NK-92 (cell line): ENCODE data around the gene PAWR.
"Not testable (repeated sequence)": the region's sequence is repeated elsewhere in the genome, so short reads cannot be mapped to it uniquely, and the experiment has no call there.

Experiments
- DNase-seq: peaks from one replicate; lab custom pipeline; 2025; ENCODE audit not compliant: unreplicated experiment; lab: John Stamatoyannopoulos, UW

PAWR gene

DNA sequence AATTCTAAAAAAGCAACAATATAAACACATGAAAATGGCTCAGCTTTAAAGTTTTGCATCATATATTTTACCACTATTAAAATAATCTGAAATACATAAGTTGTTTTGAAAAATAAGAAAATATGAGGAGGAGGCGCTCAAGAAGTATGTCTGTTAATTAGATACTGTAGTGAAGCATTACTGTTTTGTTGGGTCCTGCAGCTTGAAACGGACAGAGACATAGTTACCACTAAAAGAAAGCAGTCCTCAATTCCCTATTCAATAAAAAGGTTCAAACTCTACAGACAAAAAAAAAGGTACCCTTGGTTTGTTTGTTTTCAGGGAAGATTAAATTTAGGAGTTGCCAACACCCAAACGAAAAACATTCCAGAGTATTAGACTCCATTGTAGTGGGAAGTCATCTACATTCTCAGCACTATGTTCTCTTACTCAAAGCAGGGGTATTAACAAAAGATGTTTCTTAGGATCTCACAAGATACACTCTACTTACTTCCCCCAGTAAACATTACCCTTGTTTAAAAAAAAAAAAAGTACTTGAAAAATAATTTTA lies 3.0 kb downstream of the PAWR start:
- no peak for DNase-seq

DNA sequence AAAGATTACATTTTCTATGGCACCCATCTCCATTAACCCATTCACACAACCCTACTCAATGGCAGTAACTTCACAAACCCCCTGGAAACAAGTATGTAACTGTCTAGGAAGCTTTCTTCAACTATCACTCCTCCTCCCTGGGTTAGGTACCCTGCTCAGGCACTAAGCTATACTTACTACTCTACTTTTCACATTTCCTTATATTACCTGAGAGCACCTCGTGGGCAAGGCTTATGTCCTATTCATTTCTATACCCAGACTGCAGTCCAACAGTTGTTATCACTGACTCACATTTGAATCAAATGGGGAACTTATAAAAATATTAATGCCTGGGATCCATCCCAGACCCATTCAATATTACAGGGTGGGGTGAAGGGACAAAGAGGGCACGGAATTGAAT lies 4.6 kb downstream of the PAWR start:
- no peak for DNase-seq

DNA sequence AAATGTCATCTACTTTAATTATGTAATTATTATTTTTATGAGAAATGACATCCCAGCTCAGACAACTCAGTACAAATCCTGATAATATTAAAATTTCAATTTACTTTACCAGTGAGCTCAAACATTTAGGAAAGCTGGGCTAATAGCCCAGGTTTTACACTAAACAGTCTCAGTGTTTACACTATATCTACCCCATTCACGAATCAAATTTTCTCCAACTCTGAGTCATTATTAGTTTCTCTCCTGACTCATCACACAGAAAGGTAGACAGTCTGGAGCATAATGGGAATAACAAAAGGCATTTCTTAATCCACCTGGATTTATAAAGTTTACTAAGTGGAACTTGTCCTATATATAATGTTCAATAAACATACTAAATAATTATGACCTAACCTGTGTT lies 5.7 kb downstream of the PAWR start:
- no peak for DNase-seq

DNA sequence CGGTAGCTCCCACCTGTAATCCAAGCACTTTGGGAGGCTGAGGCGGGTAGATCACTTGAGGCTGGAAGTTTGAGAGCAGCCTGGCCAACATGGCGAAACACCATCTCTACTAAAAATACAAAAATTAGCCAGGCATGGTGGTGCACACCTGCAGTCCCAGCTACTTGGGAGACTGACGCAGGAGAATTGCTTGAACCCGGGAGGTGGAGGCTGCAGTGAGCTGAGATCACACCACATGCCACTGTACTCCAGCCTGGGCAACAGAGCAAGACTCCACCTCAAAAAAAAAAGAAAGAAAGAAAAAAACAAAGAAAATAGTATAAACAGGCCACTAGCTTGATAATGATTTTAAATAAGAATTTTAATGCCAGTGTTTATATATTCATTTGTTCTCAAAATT lies 6.4 kb downstream of the PAWR start:
- DNase-seq = not testable (repeated sequence)

DNA sequence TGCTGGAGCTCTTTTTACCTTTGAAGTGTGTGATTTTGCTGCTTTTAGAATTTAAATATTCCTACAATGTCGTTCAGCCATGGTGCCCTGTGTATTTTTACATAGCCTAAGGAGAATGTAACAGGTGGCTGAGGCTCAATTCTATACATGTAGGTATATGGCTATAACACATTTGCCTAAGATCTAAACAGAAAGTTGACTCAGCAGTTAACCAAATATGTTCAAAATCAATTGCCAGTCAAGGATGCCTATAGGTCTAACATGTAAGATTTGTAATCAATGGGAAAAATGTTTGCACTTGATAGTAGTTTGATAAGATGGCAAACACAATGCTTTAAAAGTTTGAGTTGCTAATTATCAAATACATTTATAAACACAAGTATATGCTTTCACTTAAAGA lies 8.2 kb downstream of the PAWR start:
- DNase-seq = no peak

DNA sequence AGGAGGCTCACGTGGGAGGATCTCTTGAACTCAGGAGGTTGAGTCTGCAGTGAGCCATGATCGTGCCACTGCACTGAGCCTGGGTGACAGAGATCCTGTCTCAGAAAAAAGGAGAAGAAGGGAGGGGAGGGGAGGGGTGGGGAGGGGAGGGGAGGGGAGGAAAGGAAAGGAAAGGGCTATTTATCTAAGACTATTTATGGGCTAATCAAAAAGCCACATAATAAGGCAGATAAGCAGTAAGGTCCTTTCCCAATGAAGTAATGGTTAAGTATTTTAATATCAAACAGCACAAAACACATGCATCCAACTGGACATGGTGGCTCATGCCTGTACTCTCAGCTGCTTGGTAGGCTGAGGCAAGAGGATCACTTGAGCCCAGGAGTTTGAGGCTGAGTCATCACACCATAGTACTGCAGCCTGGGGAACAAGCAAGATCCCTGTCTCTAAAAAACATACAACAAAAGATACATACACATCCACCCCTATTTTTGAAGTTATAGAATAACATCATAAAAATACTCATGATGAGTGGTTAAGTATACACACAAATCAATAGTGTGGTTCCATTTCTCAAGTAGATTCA lies 9.7 kb downstream of the PAWR start:
- DNase-seq = no peak

DNA sequence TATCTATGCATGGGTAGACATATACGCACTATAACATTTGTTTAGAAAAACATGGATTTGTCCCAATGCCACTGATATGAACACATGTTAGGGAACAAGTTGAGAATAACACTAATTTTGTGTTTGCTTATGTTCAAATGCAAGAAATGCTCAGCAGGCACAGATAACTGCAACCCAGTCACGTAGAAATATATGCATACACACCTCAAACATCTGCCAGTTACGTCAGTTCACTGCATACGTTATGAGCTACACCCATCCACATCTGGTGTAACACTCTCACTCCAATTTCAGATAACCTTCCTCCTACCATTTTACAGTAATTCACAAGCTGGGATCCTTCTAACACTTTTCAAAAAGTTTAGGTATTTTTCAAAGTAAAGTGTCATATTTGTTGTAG lies 10.7 kb downstream of the PAWR start:
- DNase-seq = no peak

DNA sequence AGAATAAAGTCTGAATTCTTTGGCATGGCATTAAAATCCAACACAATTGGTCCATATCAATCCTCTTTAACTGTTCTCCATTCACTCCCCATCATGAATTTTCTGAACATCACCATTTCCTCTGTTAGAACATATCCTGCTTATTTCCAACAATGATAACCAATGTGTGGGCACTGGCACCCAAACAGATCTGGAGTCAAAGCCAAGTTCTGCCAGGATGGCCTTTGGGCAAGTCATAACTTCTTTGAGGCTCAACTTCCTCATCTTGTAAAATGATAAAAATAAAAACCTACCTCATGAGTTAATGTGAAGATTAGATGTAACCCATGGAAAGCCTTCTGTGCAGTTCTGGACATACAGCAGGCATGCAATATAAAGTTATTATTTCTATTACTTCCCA lies 12.5 kb downstream of the PAWR start:
- DNase-seq = no peak

DNA sequence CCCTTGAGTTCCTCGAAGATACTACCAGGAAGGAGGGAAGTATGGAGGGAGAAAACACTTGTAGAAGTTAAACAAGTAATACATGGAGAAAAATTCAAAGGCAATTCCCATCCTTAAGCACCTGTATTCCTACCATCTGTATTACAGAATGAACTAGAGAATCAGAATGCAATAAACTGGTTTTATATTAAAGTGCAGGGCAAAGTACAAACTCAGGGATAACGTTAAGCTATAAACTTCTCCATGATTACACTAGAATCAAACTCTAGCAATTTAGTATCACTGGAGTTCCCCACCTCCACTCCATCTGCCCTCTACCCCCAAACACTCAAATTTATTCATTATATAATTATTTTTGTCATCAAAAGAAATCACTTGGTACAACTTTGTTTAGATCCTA lies 13.1 kb downstream of the PAWR start:
- DNase-seq = no peak

DNA sequence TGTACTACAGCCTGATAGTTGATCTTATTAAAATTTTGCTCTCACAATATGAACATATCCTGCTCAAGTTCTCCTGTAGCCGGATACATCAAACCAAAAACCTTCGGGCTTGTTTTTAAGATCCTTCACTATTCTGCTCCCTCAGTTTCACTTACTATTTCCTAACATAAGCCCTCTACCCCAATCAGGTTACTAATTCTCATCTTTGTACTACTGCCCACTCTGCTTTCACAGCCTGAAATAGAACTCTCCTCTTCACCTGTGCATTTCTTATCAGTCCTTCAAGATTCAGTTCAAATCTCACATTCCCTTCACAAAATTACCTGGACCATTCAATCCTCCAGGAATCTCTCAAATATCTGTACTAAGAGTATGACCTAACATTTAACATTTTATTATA lies 14.2 kb downstream of the PAWR start:
- no peak for DNase-seq

DNA sequence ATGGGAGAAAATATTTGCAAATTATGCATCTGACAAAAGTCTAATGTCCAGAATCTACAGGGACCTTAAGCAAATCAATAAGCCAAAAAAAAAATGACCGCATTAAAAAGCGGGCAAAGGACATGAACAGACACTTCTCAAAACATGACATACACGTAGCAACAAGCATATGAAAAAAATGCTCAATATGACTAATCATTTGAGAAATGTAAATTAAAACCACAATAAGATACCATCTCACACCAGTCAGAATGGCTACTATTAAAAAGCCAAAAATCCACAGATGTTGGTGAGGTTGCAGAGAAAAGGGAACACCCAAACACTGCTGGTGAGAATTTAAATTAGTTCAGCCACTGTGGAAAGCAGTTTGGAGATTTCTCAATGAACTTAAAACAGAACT lies 16.1 kb downstream of the PAWR start:
- DNase-seq = no peak

DNA sequence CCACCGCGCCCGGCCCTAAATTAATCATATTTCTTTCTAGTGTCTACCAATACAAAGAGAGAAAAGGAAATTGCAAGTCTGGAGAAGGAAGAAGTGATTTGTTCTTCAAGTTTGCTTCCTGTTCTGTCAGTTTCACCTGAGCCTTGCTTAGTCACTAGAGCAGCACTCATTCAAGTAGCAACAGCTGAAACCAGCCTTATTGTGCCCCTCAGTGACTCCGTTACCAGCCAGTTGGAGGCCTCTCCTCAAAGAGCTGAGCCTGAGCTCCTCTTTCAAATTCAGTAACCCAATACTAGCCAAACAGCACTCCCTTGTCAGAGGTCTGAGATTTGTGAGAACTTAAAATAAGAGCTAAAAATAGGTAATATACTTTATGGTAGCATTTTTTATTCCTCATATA lies 17.4 kb downstream of the PAWR start:
- no peak for DNase-seq

DNA sequence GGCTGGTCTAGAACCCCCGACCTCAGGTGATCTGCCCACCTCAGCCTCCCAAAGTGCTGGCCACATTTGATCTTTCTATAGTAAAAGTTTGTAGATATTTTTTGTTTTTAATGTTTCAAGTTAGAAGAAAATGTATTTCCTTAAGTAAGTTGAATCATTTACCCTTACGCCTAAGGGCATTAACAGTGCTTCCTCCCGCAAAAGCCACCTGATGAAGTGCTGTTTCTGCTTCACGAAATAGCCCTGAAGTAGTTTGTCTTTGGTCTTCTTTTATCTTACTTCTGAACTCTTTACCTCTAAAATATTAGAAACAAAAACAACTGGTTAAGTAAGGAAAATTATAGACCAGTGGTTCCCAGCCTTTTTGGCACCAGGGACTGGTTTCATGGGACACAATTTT lies 22.7 kb downstream of the PAWR start:
- DNase-seq = no peak

DNA sequence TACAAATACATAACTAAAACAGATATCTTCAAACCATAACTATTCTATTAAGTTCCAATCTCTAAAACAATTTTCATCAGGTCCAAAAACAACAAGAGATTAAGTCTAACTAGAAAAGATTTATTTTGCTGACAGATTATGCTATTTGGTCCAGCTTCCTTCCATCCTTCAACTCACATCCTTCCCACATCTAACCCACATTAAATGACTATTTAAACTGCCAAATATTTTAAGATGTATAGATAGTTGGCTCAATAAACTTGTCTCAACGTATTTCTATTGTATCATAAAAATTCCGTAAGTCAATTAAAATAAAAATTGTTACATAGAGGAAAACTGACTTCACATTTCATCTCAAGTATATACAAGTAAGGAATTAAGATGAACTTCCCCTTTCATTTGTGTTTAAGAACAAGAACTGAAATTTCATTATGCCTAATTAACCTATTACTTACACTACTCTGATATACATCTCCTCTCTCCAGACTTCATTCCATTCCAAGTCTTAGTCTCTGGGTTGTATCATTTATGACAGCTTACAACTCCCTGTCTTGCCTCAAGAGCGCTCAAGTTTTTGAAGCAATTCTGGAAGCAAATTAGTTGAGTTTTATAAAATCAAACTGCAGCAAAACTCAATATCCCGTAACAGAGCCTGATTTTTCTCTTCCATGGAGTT lies 25.4 kb downstream of the PAWR start:
- no peak for DNase-seq

DNA sequence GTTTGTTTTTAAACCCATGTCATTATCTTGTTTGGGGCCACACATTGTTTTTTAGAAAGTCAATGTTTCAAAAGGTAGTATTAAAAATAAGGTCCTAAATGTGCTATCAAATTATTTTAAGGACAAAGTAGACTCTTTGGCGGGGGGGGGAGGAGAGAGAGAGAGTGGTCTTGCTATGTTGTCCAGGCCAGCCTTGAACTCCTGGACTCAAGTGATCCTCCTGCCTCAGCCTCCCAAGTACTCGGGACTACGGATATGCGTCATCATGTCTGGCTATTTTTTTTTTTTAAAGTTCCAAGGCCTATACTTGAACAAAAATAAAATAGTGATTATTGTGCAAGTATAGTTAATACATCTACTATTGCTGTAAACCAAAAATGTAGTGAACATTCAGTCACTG lies 26.2 kb downstream of the PAWR start:
- no peak for DNase-seq

DNA sequence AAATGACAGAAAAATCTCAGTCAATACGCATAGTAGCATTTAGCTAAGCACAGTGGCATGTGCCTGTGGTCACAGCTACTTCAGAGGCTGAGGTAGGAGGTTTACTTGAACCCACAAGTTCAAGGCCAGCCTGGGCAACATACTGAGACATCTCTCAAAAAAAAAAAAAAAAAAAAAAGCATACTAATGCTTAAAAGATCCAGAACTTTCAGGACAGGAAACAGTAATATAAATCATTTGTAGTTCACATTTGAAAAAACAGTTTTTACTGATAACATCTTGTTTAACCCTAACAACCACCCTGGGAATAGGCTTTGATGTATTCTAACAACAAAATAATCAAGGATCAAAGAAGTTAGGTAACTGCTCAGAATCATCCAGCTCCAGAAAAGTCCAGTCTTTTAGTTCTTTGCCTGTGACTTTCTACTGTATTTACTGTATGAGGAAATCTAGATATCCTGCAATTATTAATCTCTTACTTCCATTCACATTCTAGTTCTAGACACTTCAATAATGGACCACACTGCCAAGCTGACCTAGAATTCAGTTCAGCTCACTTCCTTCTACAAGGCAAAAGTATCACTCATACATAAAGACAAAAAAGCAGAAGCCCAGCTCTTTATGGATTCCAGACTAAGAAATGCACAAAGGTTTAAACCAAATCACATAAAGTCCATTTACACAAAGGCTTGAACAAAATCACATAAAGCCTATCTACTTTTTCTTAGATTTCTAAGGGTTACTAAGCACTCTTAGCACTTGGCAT lies 28.5 kb downstream of the PAWR start:
- DNase-seq = no peak

DNA sequence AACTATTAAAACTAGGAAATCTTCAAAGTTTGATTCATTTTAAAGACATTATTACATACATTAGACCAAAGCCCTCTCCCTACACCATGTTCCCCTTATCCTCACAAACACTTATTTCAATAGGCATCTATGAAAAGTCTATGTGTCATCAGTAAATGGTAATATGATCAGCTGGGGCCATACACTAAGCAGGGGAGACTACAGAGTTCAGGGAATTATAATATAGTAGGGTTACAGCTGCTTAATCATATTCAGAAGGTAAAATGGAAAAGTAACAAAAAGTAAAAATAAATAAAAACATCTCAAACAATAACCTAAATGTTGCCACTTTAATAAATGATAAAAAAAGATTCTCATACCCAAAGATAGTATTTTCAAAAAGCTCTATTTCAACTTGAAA lies 29.1 kb downstream of the PAWR start:
- DNase-seq = no peak

DNA sequence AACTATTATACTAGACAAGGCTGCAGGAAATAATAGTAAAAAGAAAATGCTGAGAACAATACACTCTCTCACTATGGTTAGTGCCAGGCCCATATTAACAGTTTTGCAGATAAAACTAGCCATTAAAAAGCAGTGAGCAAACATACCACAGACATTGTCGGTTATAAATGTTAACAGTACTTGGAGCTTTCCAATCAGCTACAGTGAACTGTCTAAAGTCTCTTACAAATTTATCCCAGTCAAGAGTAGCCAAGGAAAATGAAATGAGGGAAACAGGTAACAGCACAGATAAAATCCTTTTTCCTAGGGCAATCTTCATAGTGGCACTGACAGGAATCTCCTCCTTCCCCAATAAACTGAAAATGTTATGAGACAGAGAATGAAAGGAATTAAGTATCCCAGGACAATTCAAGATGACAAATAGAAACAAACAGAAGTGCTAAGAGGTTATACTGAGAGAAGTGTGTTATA lies 30.8 kb downstream of the PAWR start:
- DNase-seq = no peak

DNA sequence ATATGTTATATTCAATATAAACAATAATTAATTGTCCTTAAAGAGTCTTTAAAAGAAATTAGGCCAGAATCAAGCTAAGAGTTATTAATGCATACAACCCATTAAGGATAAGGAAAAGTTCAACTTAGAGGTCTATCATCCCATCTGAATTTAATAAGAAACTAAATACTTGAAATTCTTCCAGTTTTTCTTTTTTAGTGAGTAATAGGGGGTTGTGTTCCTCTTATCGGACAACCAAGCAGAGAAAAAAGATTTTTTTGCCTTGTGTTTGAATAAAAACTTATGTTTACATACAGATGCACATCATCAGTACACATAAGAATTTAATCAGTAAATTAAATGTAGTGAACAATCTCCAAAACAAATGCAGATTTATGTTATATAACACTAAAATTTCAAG lies 32.5 kb downstream of the PAWR start:
- DNase-seq = no peak

DNA sequence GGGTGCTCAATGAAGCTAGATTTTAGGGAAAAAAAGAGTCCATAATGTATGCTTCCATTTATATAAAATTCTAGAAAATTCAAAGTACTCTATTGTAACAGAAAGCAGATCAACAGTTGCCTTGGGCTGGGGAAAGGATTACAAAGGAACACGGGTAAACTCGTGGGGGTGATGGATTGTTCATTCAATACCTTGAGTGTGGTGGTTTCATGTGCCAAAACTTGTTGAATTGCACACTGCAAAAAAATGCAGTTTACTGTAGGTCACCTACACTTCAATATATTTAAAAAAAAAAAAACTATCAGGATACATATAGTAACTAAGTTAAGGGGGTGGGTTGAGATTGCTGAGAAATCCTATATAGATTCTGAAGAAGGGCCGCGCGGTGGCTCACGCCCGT lies 33.6 kb downstream of the PAWR start:
- no peak for DNase-seq

DNA sequence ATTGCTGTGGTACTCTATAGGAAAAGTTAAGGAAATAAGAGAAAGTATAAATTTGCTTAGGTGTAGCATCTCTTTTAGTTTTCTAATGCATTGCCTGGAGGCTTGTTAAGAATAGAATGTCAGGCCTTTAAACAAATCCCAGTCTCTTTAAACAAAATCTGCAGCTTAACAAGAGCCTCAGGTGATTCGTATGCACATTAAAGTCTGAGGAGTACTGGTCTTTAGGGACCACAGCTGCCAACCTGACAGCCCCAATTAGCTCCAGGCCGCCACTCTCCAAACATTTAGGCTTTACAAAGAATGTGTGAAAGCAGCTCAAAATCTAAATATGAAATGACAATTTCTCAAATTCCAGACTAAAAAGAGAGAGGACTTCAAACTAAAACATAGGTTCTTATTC lies 35.7 kb downstream of the PAWR start:
- DNase-seq = no peak

DNA sequence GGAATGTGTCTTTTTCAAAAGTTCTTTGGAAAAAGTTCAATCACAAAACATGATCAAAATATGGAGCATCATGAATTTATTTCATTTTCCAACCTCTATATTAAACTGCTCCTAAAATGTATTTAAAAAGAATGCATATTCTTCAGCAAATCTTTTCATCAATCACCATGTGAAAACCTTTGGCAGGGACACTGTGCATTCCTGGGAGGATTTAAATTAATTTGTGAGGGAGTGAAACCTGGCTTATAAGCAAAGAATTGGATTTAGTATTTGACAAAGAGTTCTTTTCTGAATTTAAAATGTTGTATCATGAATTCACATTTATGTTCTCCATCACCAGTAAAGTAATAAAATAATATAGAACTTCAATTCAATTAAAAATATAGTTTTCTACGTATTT lies 38.2 kb downstream of the PAWR start:
- DNase-seq = no peak
